ENCODE data around the gene TMEM8B. TPM values are rescaled to one million over a fixed set of nuclear protein-coding genes. Genes with fewer than 3 reads are reported as not detected.

The TMEM8B gene
- polyA plus RNA-seq, 1 experiment: 5.6 TPM

GRCh38 chr9:35839926-35840325 lies 10.9 kb downstream of the TMEM8B start:
- DNase-seq (ENCODE audit: low read depth): no peak
- ChIA-PET POLR2A (no interaction called here), CTCF (interaction anchor here (0.7 to 1.2 kb wide), 3 partner anchors 14 to 50 kb away, joined by 3 to 4 read pairs (median 4); no protein-coding TSS in a partner anchor)
- Histone ChIP-seq H3K27me3 (ENCODE audit: control insufficient read depth, insufficient read depth, low read length) (no peaks in the 10 kb centered on the region), H3K36me3 (ENCODE audit: control insufficient read depth, insufficient read depth, low read length) (peaks cover 2% of the 10 kb centered on the region; the same call in 1 of the 2 replicates), H3K4me3 (ENCODE audit: low read depth, low read length) (no peak overlapping the region)
- TF ChIP-seq CTCF (IDR thresholded peaks at IDR 0.05; ENCODE audit: insufficient read depth, low read depth, low read length): no peak

- CTCF ChIA-PET: interaction anchor here (0.6 to 1.8 kb wide), 6 partner anchors 9 to 1653 kb away, joined by 3 to 5 read pairs (median 4); no protein-coding TSS in a partner anchor
- POLR2A ChIA-PET: no interaction called here
These were observed 12.0 kb downstream of the TMEM8B start for GRCh38 chr9:35840881-35841644.

DNA sequence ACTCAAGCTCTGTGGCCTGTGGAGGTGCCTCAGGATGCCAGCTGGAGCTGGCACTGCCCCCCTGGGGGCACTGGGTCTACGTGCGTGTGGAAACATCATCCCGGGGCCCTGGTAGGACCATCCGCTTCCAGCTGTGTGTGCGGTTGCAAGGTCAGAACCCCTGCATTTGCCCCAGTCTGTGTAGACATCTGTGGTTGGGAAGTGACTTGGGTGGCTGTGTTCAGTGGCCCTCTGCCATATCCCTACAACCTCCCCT lies 12.5 kb downstream of the TMEM8B start:
- TF ChIP-seq CTCF (IDR thresholded peaks at IDR 0.05; ENCODE audit: insufficient read depth, low read depth, low read length): no peak
- Histone ChIP-seq H3K27me3 (ENCODE audit: control insufficient read depth, insufficient read depth, low read length) (no peaks in the 10 kb centered on the region), H3K4me3 (ENCODE audit: low read depth, low read length) (no peak overlapping the region), H3K36me3 (ENCODE audit: control insufficient read depth, insufficient read depth, low read length) (peaks cover 3% of the 10 kb centered on the region)
- POLR2A ChIA-PET: no interaction called here
- no peak for DNase-seq (ENCODE audit: low read depth)
- CTCF ChIA-PET: interaction anchor here (0.6 to 1.8 kb wide), 6 partner anchors 9 to 1653 kb away, joined by 3 to 5 read pairs (median 4); no protein-coding TSS in a partner anchor

More at GRCh38 chr9:35840881-35841644, 12.0 kb downstream of the TMEM8B start:
- Histone ChIP-seq H3K4me3 (ENCODE audit: low read depth, low read length) (no peak overlapping the region), H3K27me3 (ENCODE audit: control insufficient read depth, insufficient read depth, low read length) (no peaks in the 10 kb centered on the region), H3K36me3 (ENCODE audit: control insufficient read depth, insufficient read depth, low read length) (peaks cover 2% of the 10 kb centered on the region; the same call in 1 of the 2 replicates)
- no peak for TF ChIP-seq CTCF (IDR thresholded peaks at IDR 0.05; ENCODE audit: insufficient read depth, low read depth, low read length)
- DNase-seq (ENCODE audit: low read depth): no peak

DNA sequence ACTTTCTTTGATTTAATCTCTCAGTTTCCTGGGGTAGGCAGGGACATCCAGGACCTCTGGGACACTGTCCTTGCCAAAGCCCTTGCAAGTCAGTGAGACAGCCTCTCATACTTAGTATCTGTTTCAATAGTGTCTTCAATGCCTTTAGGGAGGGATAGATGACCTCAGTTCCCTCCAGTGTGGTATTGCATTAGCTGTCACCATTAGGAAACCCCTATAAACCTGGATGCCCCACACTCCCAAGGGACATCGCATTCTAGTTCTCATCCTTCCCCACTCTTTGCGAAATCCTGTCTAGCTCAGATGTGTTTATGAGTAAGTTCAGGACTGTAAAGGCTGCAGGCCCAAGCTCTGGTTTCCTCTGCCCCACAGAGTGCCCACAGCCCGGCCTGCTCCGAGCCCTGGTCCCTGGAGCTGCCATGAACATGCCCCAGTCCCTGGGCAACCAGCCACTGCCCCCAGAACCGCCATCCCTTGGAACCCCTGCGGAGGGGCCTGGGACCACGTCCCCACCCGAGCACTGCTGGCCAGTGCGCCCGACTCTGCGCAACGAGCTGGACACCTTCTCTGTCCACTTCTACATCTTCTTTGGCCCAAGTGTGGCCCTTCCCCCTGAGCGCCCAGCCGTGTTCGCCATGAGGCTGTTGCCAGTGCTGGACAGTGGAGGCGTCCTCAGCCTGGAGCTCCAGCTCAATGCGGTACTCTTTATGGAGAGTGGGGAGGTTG lies 13.2 kb downstream of the TMEM8B start:
- CTCF ChIA-PET: interaction anchor here (0.6 to 1.8 kb wide), 6 partner anchors 8 to 1654 kb away, joined by 3 to 5 read pairs (median 4); no protein-coding TSS in a partner anchor
- POLR2A ChIA-PET: no interaction called here
- no peak for TF ChIP-seq CTCF (IDR thresholded peaks at IDR 0.05; ENCODE audit: insufficient read depth, low read depth, low read length)

DNA sequence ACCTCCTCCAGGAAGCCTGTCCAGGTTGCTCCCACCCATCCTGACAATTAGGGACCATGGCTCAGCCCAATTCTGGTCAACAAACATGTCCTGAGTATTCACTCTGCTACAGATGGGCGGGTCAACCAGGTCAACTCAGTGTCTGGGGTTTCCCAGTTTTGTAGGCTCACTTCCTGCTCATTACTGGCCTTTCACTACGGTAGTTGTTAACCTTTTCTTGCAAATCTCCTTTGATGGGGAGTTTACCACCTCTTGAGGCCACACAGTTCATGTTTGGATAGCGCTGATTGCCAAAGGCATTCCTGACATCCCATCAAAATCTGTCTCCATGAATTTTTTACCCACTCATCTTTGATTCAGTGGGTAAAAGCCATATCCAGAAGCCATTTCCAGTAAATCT lies 13.8 kb downstream of the TMEM8B start:
- no peak for TF ChIP-seq CTCF (IDR thresholded peaks at IDR 0.05; ENCODE audit: insufficient read depth, low read depth, low read length)
- ChIA-PET POLR2A (no interaction called here), CTCF (interaction anchor here (1.4 to 1.8 kb wide), 2 partner anchors 9 to 16 kb away, joined by 5 read pairs; no protein-coding TSS in a partner anchor)
- peaks cover 4% of the 10 kb centered on the region for H3K36me3 ChIP-seq (ENCODE audit: control insufficient read depth, insufficient read depth, low read length)
- H3K4me3 ChIP-seq (ENCODE audit: low read depth, low read length): no peak overlapping the region
- no peak for DNase-seq (ENCODE audit: low read depth)
- H3K27me3 ChIP-seq (ENCODE audit: control insufficient read depth, insufficient read depth, low read length): no peaks in the 10 kb centered on the region

More for the DNA sequence above, 13.2 kb downstream of the TMEM8B start:
- no peaks in the 10 kb centered on the region for H3K27me3 ChIP-seq (ENCODE audit: control insufficient read depth, insufficient read depth, low read length)
- H3K36me3 ChIP-seq (ENCODE audit: control insufficient read depth, insufficient read depth, low read length): peaks cover 4% of the 10 kb centered on the region
- H3K4me3 ChIP-seq (ENCODE audit: low read depth, low read length): no peak overlapping the region
- DNase-seq (ENCODE audit: low read depth): no peak

Measured in BJ (cell line).